ENCODE measurements around the gene TIMP2. TPM values are rescaled to one million over a fixed set of nuclear protein-coding genes. Genes with fewer than 3 reads are reported as not detected.

Gene TIMP2
- total and polyA plus RNA-seq, 2 experiments from 2014 or later, result 20.9 to 63.3 TPM

GRCh38 chr17:78889531-78889930 lies 35.7 kb downstream of the TIMP2 start:
- peaks cover 26% of the 10 kb centered on the region for H4K20me1 ChIP-seq (ENCODE audit: insufficient read depth, poor library complexity, severe bottlenecking)
- H3K4me3 ChIP-seq, result no peak overlapping the region
- H3K79me2 ChIP-seq, result peaks cover 86% of the 10 kb centered on the region
- no peak overlapping the region for H2AFZ ChIP-seq
- no peaks in the 10 kb centered on the region for H3K27me3 ChIP-seq
- no peak for TF ChIP-seq EZH2phosphoT487 (IDR thresholded peaks at IDR 0.05; ENCODE audit: low read depth, severe bottlenecking, unreplicated experiment)
- no peak for TF ChIP-seq CTCF (IDR thresholded peaks at IDR 0.05; ENCODE audit: poor library complexity)
- TF ChIP-seq EZH2 (IDR thresholded peaks at IDR 0.05; ENCODE audit: borderline replicate concordance), result no peak
- no peaks in the 10 kb centered on the region for H3K9me3 ChIP-seq (ENCODE audit: low read depth)
- H3K27ac ChIP-seq, result no peak overlapping the region
- no peak for DNase-seq (ENCODE audit: low spot score)
- no peaks in the 10 kb centered on the region for H3K9me2 ChIP-seq (replicated peaks; ENCODE audit: insufficient read depth)
- H3K36me3 ChIP-seq (replicated peaks; ENCODE audit: insufficient read depth, low read depth), result no peaks in the 10 kb centered on the region
- 87% methylated on average over 8 of the region's 8 CpGs for WGBS (ENCODE audit: low lambda C conversion rate, missing lambda C conversion rate)
- H3K4me2 ChIP-seq, result no peak overlapping the region
- peaks cover 5% of the 10 kb centered on the region for H3K4me1 ChIP-seq (ENCODE audit: insufficient read depth)

- H3K9me2 ChIP-seq (replicated peaks; ENCODE audit: insufficient read depth), result no peaks in the 10 kb centered on the region
- no peak overlapping the region for H2AFZ ChIP-seq
- H3K79me2 ChIP-seq, result peaks cover 86% of the 10 kb centered on the region
- 93% methylated on average over 10 of the region's 10 CpGs for WGBS (ENCODE audit: low lambda C conversion rate, missing lambda C conversion rate)
- no peaks in the 10 kb centered on the region for H3K27me3 ChIP-seq
- no peak overlapping the region for H3K4me3 ChIP-seq
- H4K20me1 ChIP-seq (ENCODE audit: insufficient read depth, poor library complexity, severe bottlenecking), result peaks cover 22% of the 10 kb centered on the region
- DNase-seq (ENCODE audit: low spot score), result no peak
- H3K27ac ChIP-seq, result no peak overlapping the region
- H3K9me3 ChIP-seq (ENCODE audit: low read depth), result no peaks in the 10 kb centered on the region
- TF ChIP-seq EZH2phosphoT487 (IDR thresholded peaks at IDR 0.05; ENCODE audit: low read depth, severe bottlenecking, unreplicated experiment) (no peak), EZH2 (IDR thresholded peaks at IDR 0.05; ENCODE audit: borderline replicate concordance) (no peak), CTCF (IDR thresholded peaks at IDR 0.05; ENCODE audit: poor library complexity) (no peak)
- H3K36me3 ChIP-seq (replicated peaks; ENCODE audit: insufficient read depth, low read depth), result no peaks in the 10 kb centered on the region
- H3K4me1 ChIP-seq (ENCODE audit: insufficient read depth), result peaks cover 10% of the 10 kb centered on the region
- H3K4me2 ChIP-seq, result no peak overlapping the region
Measured at GRCh38 chr17:78888941-78889518, 36.2 kb downstream of the TIMP2 start.

GRCh38 chr17:78886954-78887353 lies 38.2 kb downstream of the TIMP2 start:
- no peaks in the 10 kb centered on the region for H3K27me3 ChIP-seq
- H3K79me2 ChIP-seq, result peaks cover 83% of the 10 kb centered on the region
- WGBS (ENCODE audit: low lambda C conversion rate, missing lambda C conversion rate), result 95% methylated on average over 12 of the region's 12 CpGs
- H3K9me2 ChIP-seq (replicated peaks; ENCODE audit: insufficient read depth), result no peaks in the 10 kb centered on the region
- DNase-seq (ENCODE audit: low spot score), result no peak
- H3K4me1 ChIP-seq (ENCODE audit: insufficient read depth), result peaks cover 31% of the 10 kb centered on the region
- no peak for TF ChIP-seq EZH2phosphoT487 (IDR thresholded peaks at IDR 0.05; ENCODE audit: low read depth, severe bottlenecking, unreplicated experiment)
- TF ChIP-seq CTCF (IDR thresholded peaks at IDR 0.05; ENCODE audit: poor library complexity), result no peak
- no peak for TF ChIP-seq EZH2 (IDR thresholded peaks at IDR 0.05; ENCODE audit: borderline replicate concordance)
- H3K36me3 ChIP-seq (replicated peaks; ENCODE audit: insufficient read depth, low read depth), result no peaks in the 10 kb centered on the region
- peaks cover 12% of the 10 kb centered on the region for H4K20me1 ChIP-seq (ENCODE audit: insufficient read depth, poor library complexity, severe bottlenecking)
- no peak overlapping the region for H2AFZ ChIP-seq
- no peak overlapping the region for H3K4me2 ChIP-seq
- no peaks in the 10 kb centered on the region for H3K9me3 ChIP-seq (ENCODE audit: low read depth)
- no peak overlapping the region for H3K4me3 ChIP-seq
- H3K27ac ChIP-seq, result no peak overlapping the region
